K562 (cell line): ENCODE data around the gene SFXN5. TPM values are rescaled to one million over a fixed set of nuclear protein-coding genes. Genes with fewer than 3 reads are reported as not detected.

ENCODE experiments used
- CBFA2T3 ChIP-seq: fragments of 450-650 bp; IDR thresholded peaks from 2 replicates; pipeline ENCODE4 v1.6.1; 2017
- EP300 ChIP-seq: IDR thresholded peaks from 2 replicates; pipeline ENCODE4 v1.6.1; 2012; ENCODE audit warnings: low read length, improper control_type of control experiment
- EP400 ChIP-seq: fragments of 450-650 bp; IDR thresholded peaks from 2 replicates; pipeline ENCODE4 v1.6.1; 2017; ENCODE audit warnings: antibody characterized with exemption, mild to moderate bottlenecking, moderate library complexity
- FOS ChIP-seq: IDR thresholded peaks from 3 replicates; pipeline ENCODE4 v1.6.1; 2011; ENCODE audit not compliant: insufficient read length; ENCODE audit errors: extremely low read depth
- FOSL1 ChIP-seq: fragments of 200-800 bp; sonication (Bioruptor generic); conservative IDR thresholded peaks from 2 replicates; pipeline ENCODE4 v1.6.1; 2016; ENCODE audit warnings: missing genetic modification characterization, missing compliant biosample characterization
- FOXM1 ChIP-seq, 2 experiments: fragments of 450-650 bp in 1 of 2; sonication (generic) in 1 of 2; formaldehyde crosslinking in 1 of 2; IDR thresholded peaks; 2 replicates each; pipeline versions ENCODE4 v1.6.1 to v1.9.0; 2017 to 2022; ENCODE audit warnings: low read depth in 2 of 2, mild to moderate bottlenecking in 2 of 2, missing genetic modification reagents in 1 of 2, moderate library complexity in 1 of 2
- MAFF ChIP-seq: IDR thresholded peaks from 2 replicates; pipeline ENCODE4 v1.6.1; 2012; ENCODE audit warnings: low read length, improper control_type of control experiment
- MAFK ChIP-seq: IDR thresholded peaks from 2 replicates; pipeline ENCODE4 v1.6.1; 2011; ENCODE audit warnings: low read length, improper control_type of control experiment
- NFRKB ChIP-seq: fragments of 450-650 bp; IDR thresholded peaks from 2 replicates; pipeline ENCODE4 v1.6.1; 2016; ENCODE audit warnings: low read depth
- PTBP1 ChIP-seq: fragments of 200-400 bp; formaldehyde crosslinking; IDR thresholded peaks from 2 replicates; pipeline ENCODE4 v1.6.1; 2017; ENCODE audit warnings: low read depth, low read length
- RBM14 ChIP-seq: fragments of 200-400 bp; formaldehyde crosslinking; IDR thresholded peaks from 2 replicates; pipeline ENCODE4 v1.6.1; 2018; ENCODE audit warnings: low read depth, mild to moderate bottlenecking, low read length, moderate library complexity, borderline replicate concordance; ENCODE audit not compliant: insufficient read depth
- RBM17 ChIP-seq: fragments of 200-400 bp; formaldehyde crosslinking; IDR thresholded peaks from 2 replicates; pipeline ENCODE4 v1.6.1; 2017; ENCODE audit warnings: low read depth, mild to moderate bottlenecking, low read length, borderline replicate concordance
- SAFB2 ChIP-seq: fragments of 200-400 bp; formaldehyde crosslinking; IDR thresholded peaks from 2 replicates; pipeline ENCODE4 v1.6.1; 2018; ENCODE audit warnings: borderline replicate concordance, low read length, low read depth, moderate library complexity; ENCODE audit not compliant: severe bottlenecking
- TRIM28 ChIP-seq: fragments of 450-650 bp; IDR thresholded peaks from 2 replicates; pipeline ENCODE4 v1.6.1; 2017
- polyA plus RNA-seq, 8 experiments: library from polyadenylated mRNA; depleted of rRNA in 4 of 8; stranded (reverse) in 5 of 8; unstranded in 3 of 8; fragments of >200 nt; fragmentation: Nextera tagmentation in 2 of 8; fragmentation: Illumina TruSeq in 1 of 8; extraction: Ambion mirVana in 2 of 8; extraction: Trizol in 1 of 8; gene quantifications; 2 replicates each; pipeline versions ENCODE4 v1.2.1 to v1.2.3, GENCODE V29; 2011 to 2014; ENCODE audit warnings: inconsistent platforms in 1 of 8, missing spikeins in 1 of 8
- total RNA-seq, 7 experiments: library from RNA; depleted of rRNA in 6 of 7; stranded (reverse); fragments of >200 nt in 6 of 7; fragmentation: Illumina TruSeq in 2 of 7; extraction: Trizol in 2 of 7; gene quantifications; 2 replicates each; pipeline versions ENCODE4 v1.2.1 to v1.2.3, GENCODE V29; 2011 to 2021; ENCODE audit warnings: low replicate concordance in 1 of 7
- TF ChIP-seq, protein P1 (sequence below): fragments of 450-650 bp; IDR thresholded peaks from 2 replicates; pipeline ENCODE4 v1.6.1; 2016; ENCODE audit warnings: low read depth, mild to moderate bottlenecking, moderate library complexity
- TF ChIP-seq, protein P2 (sequence below): IDR thresholded peaks from 2 replicates; pipeline ENCODE4 v1.6.1; 2016; ENCODE audit warnings: missing genetic modification characterization, missing compliant biosample characterization
- TF ChIP-seq, protein P3 (sequence below): fragments of 450-650 bp; formaldehyde crosslinking; IDR thresholded peaks from 2 replicates; pipeline ENCODE4 v1.4.0; 2022; ENCODE audit warnings: missing genetic modification characterization
- TF ChIP-seq, protein P4 (sequence below): fragments of 150-350 bp; conservative IDR thresholded peaks from 2 replicates; pipeline ENCODE4 v1.6.1; 2014; ENCODE audit warnings: low read length
- TF ChIP-seq, protein P5 (sequence below), 2 experiments: fragments of 450-650 bp; IDR thresholded peaks; 2 replicates each; pipeline ENCODE4 v1.6.1; 2016

Gene SFXN5
- total and polyA plus RNA-seq, 9 of the 15 experiments (the other 6 are each of a cell fraction or from before 2014, with no cell fraction given): 8.3 to 22.6 (median 16.0) TPM

DNA sequence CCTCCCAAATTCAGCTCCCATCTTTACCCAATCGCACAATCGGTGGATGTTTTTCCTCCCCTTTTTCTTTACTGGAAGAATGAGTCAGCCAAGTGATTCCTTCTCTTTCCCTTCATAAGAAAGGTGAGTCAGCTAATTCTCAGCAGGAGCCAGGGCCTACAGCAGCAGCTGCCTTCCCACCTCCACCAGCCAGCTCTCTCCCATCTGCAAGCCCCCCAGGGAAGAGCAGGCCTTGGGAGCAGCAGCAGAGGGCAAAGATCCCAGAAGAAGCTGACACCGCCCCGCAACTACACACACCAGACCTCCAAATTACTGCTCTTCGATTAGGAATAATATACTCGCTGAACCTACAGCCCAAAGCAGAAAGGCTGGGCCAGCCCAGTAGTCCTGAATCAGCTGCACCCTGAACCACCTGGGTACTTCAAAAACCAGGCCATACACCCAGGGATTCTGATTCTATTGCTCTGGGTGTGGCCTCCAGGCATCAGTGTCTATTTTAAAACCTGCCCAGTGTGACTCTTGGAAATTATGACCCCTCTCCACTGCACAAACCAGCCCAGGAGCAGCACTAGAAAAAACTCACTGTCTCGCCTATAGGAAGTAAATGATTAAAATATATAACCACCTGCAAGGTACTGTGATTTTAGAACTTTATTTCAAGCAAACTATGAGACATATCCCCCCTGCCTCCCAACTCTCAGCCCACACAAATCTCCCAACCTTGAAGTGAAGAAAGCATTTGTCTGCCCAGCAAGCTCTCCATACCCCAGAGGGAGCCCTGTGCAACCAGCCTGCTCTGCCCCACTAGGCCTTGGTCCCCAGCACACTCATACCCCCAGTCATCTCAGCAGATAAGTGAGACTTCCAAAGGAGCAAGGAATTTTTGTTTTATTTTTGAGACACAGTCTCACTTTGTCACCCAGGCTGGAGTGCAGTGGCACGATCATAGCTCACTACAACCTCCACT, 7.3 kb downstream of the SFXN5 start (continued):
- TF ChIP-seq, protein P1, sequence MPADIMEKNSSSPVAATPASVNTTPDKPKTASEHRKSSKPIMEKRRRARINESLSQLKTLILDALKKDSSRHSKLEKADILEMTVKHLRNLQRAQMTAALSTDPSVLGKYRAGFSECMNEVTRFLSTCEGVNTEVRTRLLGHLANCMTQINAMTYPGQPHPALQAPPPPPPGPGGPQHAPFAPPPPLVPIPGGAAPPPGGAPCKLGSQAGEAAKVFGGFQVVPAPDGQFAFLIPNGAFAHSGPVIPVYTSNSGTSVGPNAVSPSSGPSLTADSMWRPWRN: no peak
- TF ChIP-seq SAFB2 (no peak), EP400 (peak; percentile 28; the same call in 1 of the 2 replicates), FOS (peak; percentile 39), FOSL1 (tag) (peak; percentile 91), TRIM28 (0 out of 2 replicates have a peak, but pooled peaks have one; percentile 31), RBM17 (no peak), PTBP1 (no peak), RBM14 (no peak), FOXM1 (IDR thresholded peaks at IDR 0.05; ENCODE audit: low read depth) (no peak), FOXM1 (CRISPR knock-in tag; IDR thresholded peaks at IDR 0.05; ENCODE audit: low read depth) (no peak), NFRKB (0 out of 2 replicates have a peak, but pooled peaks have one; percentile 13), MAFK (peak; percentile 94), MAFF (peak; percentile 94), EP300 (peak; percentile 47), CBFA2T3 (0 out of 2 replicates have a peak, but pooled peaks have one; percentile 6)
- TF ChIP-seq, protein P2, sequence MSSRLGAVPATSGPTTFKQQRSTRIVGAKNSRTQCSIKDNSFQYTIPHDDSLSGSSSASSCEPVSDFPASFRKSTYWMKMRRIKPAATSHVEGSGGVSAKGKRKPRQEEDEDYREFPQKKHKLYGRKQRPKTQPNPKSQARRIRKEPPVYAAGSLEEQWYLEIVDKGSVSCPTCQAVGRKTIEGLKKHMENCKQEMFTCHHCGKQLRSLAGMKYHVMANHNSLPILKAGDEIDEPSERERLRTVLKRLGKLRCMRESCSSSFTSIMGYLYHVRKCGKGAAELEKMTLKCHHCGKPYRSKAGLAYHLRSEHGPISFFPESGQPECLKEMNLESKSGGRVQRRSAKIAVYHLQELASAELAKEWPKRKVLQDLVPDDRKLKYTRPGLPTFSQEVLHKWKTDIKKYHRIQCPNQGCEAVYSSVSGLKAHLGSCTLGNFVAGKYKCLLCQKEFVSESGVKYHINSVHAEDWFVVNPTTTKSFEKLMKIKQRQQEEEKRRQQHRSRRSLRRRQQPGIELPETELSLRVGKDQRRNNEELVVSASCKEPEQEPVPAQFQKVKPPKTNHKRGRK (tag): no peak
- TF ChIP-seq, protein P3, sequence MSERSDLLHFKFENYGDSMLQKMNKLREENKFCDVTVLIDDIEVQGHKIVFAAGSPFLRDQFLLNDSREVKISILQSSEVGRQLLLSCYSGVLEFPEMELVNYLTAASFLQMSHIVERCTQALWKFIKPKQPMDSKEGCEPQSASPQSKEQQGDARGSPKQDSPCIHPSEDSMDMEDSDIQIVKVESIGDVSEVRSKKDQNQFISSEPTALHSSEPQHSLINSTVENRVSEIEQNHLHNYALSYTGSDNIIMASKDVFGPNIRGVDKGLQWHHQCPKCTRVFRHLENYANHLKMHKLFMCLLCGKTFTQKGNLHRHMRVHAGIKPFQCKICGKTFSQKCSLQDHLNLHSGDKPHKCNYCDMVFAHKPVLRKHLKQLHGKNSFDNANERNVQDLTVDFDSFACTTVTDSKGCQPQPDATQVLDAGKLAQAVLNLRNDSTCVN (CRISPR knock-in tag): 0 out of 2 replicates have a peak, but pooled peaks have one; percentile 62
- TF ChIP-seq, protein P4, sequence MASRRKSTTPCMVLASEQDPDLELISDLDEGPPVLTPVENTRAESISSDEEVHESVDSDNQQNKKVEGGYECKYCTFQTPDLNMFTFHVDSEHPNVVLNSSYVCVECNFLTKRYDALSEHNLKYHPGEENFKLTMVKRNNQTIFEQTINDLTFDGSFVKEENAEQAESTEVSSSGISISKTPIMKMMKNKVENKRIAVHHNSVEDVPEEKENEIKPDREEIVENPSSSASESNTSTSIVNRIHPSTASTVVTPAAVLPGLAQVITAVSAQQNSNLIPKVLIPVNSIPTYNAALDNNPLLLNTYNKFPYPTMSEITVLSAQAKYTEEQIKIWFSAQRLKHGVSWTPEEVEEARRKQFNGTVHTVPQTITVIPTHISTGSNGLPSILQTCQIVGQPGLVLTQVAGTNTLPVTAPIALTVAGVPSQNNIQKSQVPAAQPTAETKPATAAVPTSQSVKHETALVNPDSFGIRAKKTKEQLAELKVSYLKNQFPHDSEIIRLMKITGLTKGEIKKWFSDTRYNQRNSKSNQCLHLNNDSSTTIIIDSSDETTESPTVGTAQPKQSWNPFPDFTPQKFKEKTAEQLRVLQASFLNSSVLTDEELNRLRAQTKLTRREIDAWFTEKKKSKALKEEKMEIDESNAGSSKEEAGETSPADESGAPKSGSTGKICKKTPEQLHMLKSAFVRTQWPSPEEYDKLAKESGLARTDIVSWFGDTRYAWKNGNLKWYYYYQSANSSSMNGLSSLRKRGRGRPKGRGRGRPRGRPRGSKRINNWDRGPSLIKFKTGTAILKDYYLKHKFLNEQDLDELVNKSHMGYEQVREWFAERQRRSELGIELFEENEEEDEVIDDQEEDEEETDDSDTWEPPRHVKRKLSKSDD: no peak
- TF ChIP-seq, protein P5, sequence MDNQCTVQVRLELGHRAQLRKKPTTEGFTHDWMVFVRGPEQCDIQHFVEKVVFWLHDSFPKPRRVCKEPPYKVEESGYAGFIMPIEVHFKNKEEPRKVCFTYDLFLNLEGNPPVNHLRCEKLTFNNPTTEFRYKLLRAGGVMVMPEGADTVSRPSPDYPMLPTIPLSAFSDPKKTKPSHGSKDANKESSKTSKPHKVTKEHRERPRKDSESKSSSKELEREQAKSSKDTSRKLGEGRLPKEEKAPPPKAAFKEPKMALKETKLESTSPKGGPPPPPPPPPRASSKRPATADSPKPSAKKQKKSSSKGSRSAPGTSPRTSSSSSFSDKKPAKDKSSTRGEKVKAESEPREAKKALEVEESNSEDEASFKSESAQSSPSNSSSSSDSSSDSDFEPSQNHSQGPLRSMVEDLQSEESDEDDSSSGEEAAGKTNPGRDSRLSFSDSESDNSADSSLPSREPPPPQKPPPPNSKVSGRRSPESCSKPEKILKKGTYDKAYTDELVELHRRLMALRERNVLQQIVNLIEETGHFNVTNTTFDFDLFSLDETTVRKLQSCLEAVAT (IDR thresholded peaks at IDR 0.05): peak in 1 of 2 experiments; percentile 40; a peak in 1 of 4 replicates
